Colon (tissue), 2 donors: ENCODE measurements around the gene PDS5A.
"Not testable (repeated sequence)": the region's sequence is repeated elsewhere in the genome, so short reads cannot be mapped to it uniquely, and the experiment has no call there.

Experiments used
- FAIRE-seq: peaks from 2 replicates; lab custom pipeline; 2012; peaks lifted over from hg19 to GRCh38; lab: Jason Lieb, UNC
- donor health status: control.
- donor health status: control.

PDS5A gene

GRCh38 chr4:39961311-39961877 lies 16.3 kb downstream of the PDS5A start:
- FAIRE-seq, result no peak

DNA sequence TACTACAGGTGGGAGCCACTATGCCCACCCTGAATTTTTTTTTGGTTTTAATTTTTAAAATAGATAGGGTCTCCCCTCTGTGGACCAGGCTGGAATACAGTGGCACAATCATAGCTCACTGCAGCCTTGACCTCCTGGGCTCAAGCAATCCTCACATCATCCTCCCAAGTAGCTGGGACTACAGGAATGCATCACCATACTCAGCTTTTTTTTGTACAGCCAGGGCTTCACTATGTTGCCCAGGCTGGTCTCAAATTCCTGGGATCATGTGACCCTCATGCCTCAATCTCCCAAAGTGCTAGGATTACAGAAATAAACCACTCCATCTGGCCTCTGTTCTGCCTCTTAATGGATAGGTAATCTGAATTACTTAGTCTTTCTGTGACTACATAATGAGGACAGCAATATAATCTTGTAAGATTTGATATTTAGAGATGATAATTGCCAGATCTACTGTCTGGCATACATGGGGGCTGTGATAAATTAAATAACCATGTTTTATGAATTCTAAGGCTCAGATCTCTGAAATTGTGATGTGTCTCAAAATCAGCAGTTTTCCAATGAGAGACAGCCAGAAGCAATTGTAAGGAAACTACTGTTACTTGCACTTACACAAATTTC lies 26.7 kb downstream of the PDS5A start:
- no peak for FAIRE-seq

DNA sequence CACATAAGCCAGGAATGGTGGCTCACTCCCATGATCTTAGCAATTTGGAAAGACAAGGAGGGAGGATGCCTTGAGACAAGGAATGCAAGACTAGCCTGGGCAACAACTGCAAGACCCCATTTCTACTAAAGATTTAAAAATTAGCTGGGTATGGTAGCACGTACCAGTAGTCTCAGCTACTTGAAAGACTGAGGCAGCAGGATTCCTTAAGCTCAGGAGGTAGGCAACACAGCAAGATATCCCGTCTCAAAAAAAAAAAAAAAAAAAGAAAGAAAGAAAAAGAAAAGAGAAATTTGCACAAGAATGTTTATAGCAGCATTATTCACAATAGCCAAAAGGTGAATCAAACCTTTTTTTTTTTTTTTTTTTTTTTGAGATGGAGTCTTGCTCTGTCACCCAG lies 29.7 kb downstream of the PDS5A start:
- no peak for FAIRE-seq

DNA sequence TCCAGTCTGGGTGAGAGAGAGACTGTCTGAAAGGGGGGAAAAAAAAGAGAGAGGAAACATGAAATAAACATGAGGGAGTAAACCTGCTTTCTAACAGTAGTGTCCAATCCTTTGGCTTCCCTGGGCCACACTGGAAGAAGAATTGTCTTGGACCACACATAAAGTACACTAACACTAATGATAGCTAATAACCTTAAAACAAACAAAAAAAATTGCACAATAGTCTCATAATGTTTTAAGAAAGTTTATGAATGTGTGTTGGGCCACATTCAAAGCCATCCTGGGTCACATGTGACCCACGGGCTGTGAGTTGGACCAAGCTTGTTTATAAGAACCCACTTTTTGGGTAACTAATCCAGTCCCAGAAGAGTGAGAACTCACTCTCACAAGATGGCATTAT lies 30.3 kb downstream of the PDS5A start:
- no peak for FAIRE-seq

- FAIRE-seq, result not testable (repeated sequence)
These were observed 33.5 kb downstream of the PDS5A start for GRCh38 chr4:39944245-39944644.

- FAIRE-seq, result no peak
These were observed 35.2 kb downstream of the PDS5A start for GRCh38 chr4:39942507-39942906.

DNA sequence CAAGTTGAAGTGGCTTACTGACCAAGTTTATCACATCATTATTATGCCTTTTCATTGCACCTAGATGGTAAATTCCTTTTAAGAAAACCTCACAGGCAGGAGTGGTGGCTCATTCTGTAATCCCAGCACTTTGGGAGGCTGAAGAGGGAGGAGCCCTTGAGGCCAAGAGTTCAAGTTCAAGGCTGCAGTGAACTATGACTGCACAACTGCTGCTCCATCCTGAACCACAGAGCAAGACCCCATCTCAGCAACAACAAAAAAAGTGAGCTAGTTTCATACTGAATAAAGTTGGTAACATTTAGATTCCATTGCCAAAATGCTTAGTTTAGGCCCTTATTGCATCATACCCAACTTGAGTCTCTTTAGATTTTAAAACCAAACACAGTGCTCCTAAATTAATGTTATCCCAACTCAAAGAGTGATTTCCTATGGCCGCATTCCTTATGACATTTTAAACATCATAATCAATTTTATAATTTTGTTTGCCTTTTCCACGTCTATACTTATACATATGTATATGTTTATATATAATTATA lies 36.0 kb downstream of the PDS5A start:
- FAIRE-seq, result no peak

GRCh38 chr4:39937683-39938268 lies 39.9 kb downstream of the PDS5A start:
- no peak for FAIRE-seq

- no peak for FAIRE-seq
These were observed 40.9 kb downstream of the PDS5A start for GRCh38 chr4:39936565-39937418.

DNA sequence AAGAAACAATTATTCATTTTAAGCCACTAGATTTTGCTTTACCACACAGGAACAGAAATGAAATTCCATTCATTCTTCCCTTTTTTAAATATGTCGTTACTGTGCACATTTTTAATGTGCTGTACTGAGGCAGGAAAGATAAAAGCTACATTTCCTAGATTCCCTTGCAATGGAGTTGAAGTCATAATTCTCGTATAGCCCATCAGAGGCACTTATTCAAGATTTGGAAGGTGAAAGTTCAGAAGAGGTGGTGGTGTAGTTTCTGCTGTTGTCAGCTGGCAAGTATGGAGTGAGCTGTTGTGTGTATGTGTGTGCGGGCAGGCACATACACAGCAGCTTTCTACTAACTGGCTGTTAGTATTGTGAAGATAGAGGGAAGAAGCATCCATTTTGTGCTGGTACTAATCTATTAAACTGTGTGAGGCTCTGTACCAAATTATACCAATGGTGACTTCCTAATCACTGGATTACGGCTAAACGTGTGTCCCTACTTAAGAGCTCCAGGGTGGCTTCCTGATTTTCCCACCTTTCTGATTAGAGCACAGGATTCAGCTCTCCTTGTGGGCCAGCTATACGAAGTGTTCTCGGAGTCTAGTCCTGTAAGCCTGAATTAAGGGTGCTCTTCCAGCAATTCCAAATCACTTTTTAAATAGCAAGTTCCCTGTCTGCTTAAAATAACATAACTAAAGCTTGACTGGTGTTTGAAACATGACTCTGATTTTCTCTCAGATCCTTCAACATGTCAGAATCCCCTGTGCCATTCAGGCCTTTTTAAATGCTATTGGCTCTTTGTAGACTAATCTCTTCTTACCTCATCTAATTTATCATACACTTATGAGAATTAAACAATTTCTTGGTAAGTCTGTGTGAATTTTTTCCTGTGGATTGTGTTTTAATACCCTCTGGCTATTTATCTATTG lies 43.8 kb downstream of the PDS5A start:
- FAIRE-seq, result no peak

- FAIRE-seq, result no peak
These were observed 44.8 kb downstream of the PDS5A start for GRCh38 chr4:39932776-39933402.

DNA sequence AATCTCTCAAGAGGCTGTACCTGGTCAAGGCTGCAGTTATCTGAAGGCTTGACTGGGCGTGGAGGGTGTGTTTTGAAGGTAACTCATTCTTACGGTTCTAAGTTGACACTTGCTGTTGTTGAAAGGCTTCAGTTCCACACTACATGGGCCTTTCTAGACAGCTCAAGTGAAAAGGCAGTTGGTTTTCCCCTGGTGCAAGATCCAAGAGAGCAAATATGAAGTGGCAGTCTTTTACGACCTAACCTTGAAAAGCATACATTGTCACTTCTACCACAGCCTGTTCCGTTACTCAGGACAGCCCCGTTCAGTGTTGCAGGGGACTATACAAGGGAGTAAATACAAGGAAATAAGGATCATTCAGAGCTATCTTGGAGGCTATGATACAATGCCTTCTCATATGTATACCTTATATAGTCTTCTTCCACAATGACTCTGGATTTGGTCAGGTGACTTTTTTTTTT lies 46.2 kb downstream of the PDS5A start:
- FAIRE-seq, result no peak

GRCh38 chr4:39928538-39928937 lies 49.2 kb downstream of the PDS5A start:
- no peak for FAIRE-seq

DNA sequence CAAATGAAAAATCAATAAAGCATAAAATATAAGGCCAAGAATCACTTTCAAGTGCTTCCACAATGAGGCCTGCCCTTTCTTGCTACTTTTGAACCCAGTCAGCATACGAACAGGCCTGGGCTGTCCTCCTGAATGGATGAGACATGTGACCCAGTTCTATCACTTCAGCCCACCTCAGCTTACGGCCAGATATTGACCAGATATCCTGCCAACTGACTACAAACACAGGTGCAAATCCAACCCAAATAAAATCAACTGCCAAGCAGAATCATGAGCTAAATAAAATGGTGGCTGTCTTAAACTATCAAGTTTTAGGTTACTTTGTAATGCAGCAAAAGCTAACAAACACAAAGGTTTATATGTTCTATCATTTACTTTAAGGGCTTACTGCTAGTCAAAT lies 53.7 kb downstream of the PDS5A start:
- no peak for FAIRE-seq

GRCh38 chr4:39922399-39922798 lies 55.3 kb downstream of the PDS5A start:
- FAIRE-seq, result peak; percentile 55

- FAIRE-seq, result no peak
These were observed 64.2 kb downstream of the PDS5A start for GRCh38 chr4:39913471-39913870.

- no peak for FAIRE-seq
These were observed 67.6 kb downstream of the PDS5A start for GRCh38 chr4:39910064-39910463.

- FAIRE-seq, result no peak
These were observed 69.4 kb downstream of the PDS5A start for GRCh38 chr4:39908284-39908683.

- no peak for FAIRE-seq
These were observed 72.1 kb downstream of the PDS5A start for GRCh38 chr4:39905656-39906055.

GRCh38 chr4:39905019-39905418 lies 72.7 kb downstream of the PDS5A start:
- FAIRE-seq, result not testable (repeated sequence)

DNA sequence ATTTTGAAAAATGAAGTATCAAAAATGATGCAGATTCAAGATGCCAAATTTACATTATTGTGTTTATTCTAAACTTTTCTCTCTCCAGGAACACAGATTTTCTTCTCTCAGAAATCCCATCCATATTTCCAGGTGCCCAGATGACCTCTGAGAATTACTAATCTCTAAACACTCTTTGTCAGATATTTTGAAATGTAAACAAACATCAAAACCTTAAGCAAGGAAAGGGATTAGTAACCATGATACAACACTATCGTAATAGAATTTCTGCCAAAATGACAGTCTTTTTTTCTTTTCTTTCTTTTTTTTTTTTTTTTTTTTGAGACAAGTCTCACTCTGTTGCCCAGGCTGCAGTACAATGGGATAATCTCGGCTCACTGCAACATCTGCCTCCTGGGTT lies 76.7 kb downstream of the PDS5A start:
- no peak for FAIRE-seq
